Hepatocyte (in vitro differentiated cells): ENCODE results near the gene SEMA4C. TPM values are rescaled to one million over a fixed set of nuclear protein-coding genes. Genes with fewer than 3 reads are reported as not detected.

Experiments
- DNase-seq: peaks from one replicate; pipeline ENCODE4 v3.0.0-alpha.2; 2016; ENCODE audit warnings: low spot score
- H2AFZ ChIP-seq: fragments of 200-600 bp; sonication (generic); 2 replicates; pipeline ENCODE4 v1.6.0; 2016; ENCODE audit warnings: antibody characterized with exemption, mild to moderate bottlenecking
- H3K27ac ChIP-seq: fragments of 200-600 bp; sonication (generic); 2 replicates; pipeline ENCODE4 v1.5.1; 2016; ENCODE audit warnings: mild to moderate bottlenecking
- H3K27me3 ChIP-seq: fragments of 200-600 bp; sonication (generic); 2 replicates; pipeline ENCODE4 v1.6.1; 2016
- H3K36me3 ChIP-seq: fragments of 200-600 bp; sonication (generic); replicated peaks from 2 replicates; pipeline ENCODE4 v1.5.1; 2016; ENCODE audit warnings: low read depth; ENCODE audit not compliant: insufficient read depth
- H3K4me1 ChIP-seq: fragments of 200-600 bp; sonication (generic); 2 replicates; pipeline ENCODE4 v1.5.1; 2016; ENCODE audit warnings: mild to moderate bottlenecking, moderate library complexity; ENCODE audit not compliant: insufficient read depth
- H3K4me2 ChIP-seq: fragments of 200-600 bp; sonication (generic); 2 replicates; pipeline ENCODE4 v1.6.0; 2016
- H3K4me3 ChIP-seq: fragments of 200-600 bp; sonication (generic); 2 replicates; pipeline ENCODE4 v1.5.1; 2016; ENCODE audit warnings: mild to moderate bottlenecking
- H3K79me2 ChIP-seq: fragments of 200-600 bp; sonication (generic); 2 replicates; pipeline ENCODE4 v1.6.0; 2017; ENCODE audit warnings: mild to moderate bottlenecking
- H3K9me2 ChIP-seq: fragments of 200-600 bp; sonication (generic); replicated peaks from 2 replicates; pipeline ENCODE4 v1.6.0; 2017; ENCODE audit warnings: mild to moderate bottlenecking; ENCODE audit not compliant: insufficient read depth
- H3K9me3 ChIP-seq: fragments of 200-600 bp; sonication (generic); 2 replicates; pipeline ENCODE4 v1.5.1; 2016; ENCODE audit warnings: low read depth, mild to moderate bottlenecking
- H4K20me1 ChIP-seq: fragments of 200-600 bp; sonication (generic); 2 replicates; pipeline ENCODE4 v1.6.0; 2016; ENCODE audit warnings: mild to moderate bottlenecking; ENCODE audit not compliant: insufficient read depth, poor library complexity, severe bottlenecking
- CTCF ChIP-seq: fragments of 200-600 bp; sonication (generic); IDR thresholded peaks from 2 replicates; pipeline ENCODE4 v1.5.1; 2016; ENCODE audit warnings: antibody characterized with exemption, mild to moderate bottlenecking; ENCODE audit not compliant: poor library complexity
- EZH2 ChIP-seq: fragments of 200-600 bp; sonication (generic); IDR thresholded peaks from 2 replicates; pipeline ENCODE4 v1.6.1; 2016; ENCODE audit warnings: antibody characterized with exemption, mild to moderate bottlenecking, borderline replicate concordance
- EZH2phosphoT487 ChIP-seq: fragments of 200-600 bp; sonication (generic); IDR thresholded peaks from one replicate; pipeline ENCODE4 v1.6.1; 2018; ENCODE audit warnings: antibody characterized with exemption, mild to moderate bottlenecking, low read depth, moderate library complexity; ENCODE audit not compliant: unreplicated experiment, severe bottlenecking
- whole genome bisulfite sequencing: methylation state at CpG from one replicate; pipeline ENCODE4 v1.1.6; 2016; ENCODE audit warnings: low lambda C conversion rate; ENCODE audit errors: missing lambda C conversion rate; 5-methylcytosine and 5-hydroxymethylcytosine counted together
- polyA plus RNA-seq: library from polyadenylated mRNA; unstranded; fragments of >200 nt; fragmentation: Nextera tagmentation; extraction: Ambion mirVana; gene quantifications from 2 replicates; pipeline ENCODE4 v1.2.1, GENCODE V29; 2016
- total RNA-seq: library from RNA; depleted of rRNA; stranded (reverse); fragments of >200 nt; gene quantifications from 2 replicates; pipeline ENCODE4 v1.2.3, GENCODE V29; 2014

SEMA4C gene
- total RNA-seq (30.2 and 37.5 TPM in 2 replicates), polyA plus RNA-seq (28.6 and 33.4 TPM in 2 replicates)

GRCh38 chr2:96869822-96870625, at the start of gene SEMA4C:
SEMA4C (minus strand) TSS chr2:96870080; CDS start chr2:96867886, 2,194 bp downstream.
- Histone ChIP-seq H3K4me2 (peak within 1 kb of the TSS; percentile 99), H3K27me3 (no peaks in the 10 kb centered on the region), H3K79me2 (peaks cover 47% of the 10 kb centered on the region), H3K9me2 (no peaks in the 10 kb centered on the region), H4K20me1 (peaks cover 33% of the 10 kb centered on the region), H3K4me3 (peak within 1 kb of the TSS; percentile 100), H2AFZ (peak within 1 kb of the TSS; percentile 91), H3K27ac (peak within 1 kb of the TSS; percentile 100), H3K9me3 (no peaks in the 10 kb centered on the region), H3K4me1 (peaks cover 44% of the 10 kb centered on the region), H3K36me3 (no peaks in the 10 kb centered on the region)
- peak; percentile 83 for DNase-seq
- TF ChIP-seq EZH2 (no peak), CTCF (no peak), EZH2phosphoT487 (no peak)
- WGBS: 3% methylated on average over 24 of the region's 93 CpGs

GRCh38 chr2:96918754-96919550, 49.1 kb upstream of the SEMA4C start:
- no peaks in the 10 kb centered on the region for H4K20me1 ChIP-seq
- 64% methylated on average over 19 of the region's 19 CpGs for WGBS
- no peak overlapping the region for H2AFZ ChIP-seq
- H3K4me3 ChIP-seq: no peak overlapping the region
- no peaks in the 10 kb centered on the region for H3K9me2 ChIP-seq
- no peak for TF ChIP-seq CTCF
- no peaks in the 10 kb centered on the region for H3K79me2 ChIP-seq
- H3K27ac ChIP-seq: peak overlapping the region; percentile 53
- no peak for DNase-seq
- H3K27me3 ChIP-seq: no peaks in the 10 kb centered on the region
- H3K4me2 ChIP-seq: peak overlapping the region; percentile 20
- no peaks in the 10 kb centered on the region for H3K9me3 ChIP-seq
- H3K36me3 ChIP-seq: no peaks in the 10 kb centered on the region
- H3K4me1 ChIP-seq: peaks cover 22% of the 10 kb centered on the region

- H3K4me2 ChIP-seq: peak overlapping the region; percentile 20
- H4K20me1 ChIP-seq: no peaks in the 10 kb centered on the region
- peak overlapping the region; percentile 30 for H3K27ac ChIP-seq
- H3K27me3 ChIP-seq: no peaks in the 10 kb centered on the region
- H3K4me3 ChIP-seq: no peak overlapping the region
- H3K79me2 ChIP-seq: no peaks in the 10 kb centered on the region
- H3K4me1 ChIP-seq: peaks cover 22% of the 10 kb centered on the region
- no peak overlapping the region for H2AFZ ChIP-seq
- TF ChIP-seq EZH2phosphoT487 (no peak), CTCF (no peak), EZH2 (no peak)
- H3K36me3 ChIP-seq: no peaks in the 10 kb centered on the region
- no peaks in the 10 kb centered on the region for H3K9me3 ChIP-seq
- DNase-seq: no peak
- H3K9me2 ChIP-seq: no peaks in the 10 kb centered on the region
These were observed 48.3 kb upstream of the SEMA4C start for GRCh38 chr2:96918092-96918753.
